ENCODE results near the gene NBAS.

The NBAS gene

GRCh38 chr2:15120631-15121030, 440.5 kb downstream of the NBAS start:
- H3K27ac ChIP-seq, result no peak overlapping the region
- DNase-seq (ENCODE audit: low read depth, low spot score), result no peak

- H3K27ac ChIP-seq, result no peak overlapping the region
These were observed 441.4 kb downstream of the NBAS start for GRCh38 chr2:15119722-15120175.

GRCh38 chr2:15117409-15118050, 443.6 kb downstream of the NBAS start:
- DNase-seq (ENCODE audit: low read depth, low spot score), result no peak
- H3K27ac ChIP-seq, result no peak overlapping the region

More at GRCh38 chr2:15119722-15120175, 441.4 kb downstream of the NBAS start:
- no peak for DNase-seq (ENCODE audit: low read depth, low spot score)
